Astrocyte (in vitro differentiated cells and primary cell): ENCODE measurements around the gene DNAH5. TPM values are rescaled to one million over a fixed set of nuclear protein-coding genes. Genes with fewer than 3 reads are reported as not detected.

Experiments used
- DNase-seq: peaks from one replicate; pipeline ENCODE4 v3.0.0-alpha.2; 2010; ENCODE audit warnings: low read depth
- FAIRE-seq: peaks from 2 replicates; lab custom pipeline; 2011; peaks lifted over from hg19 to GRCh38; lab: Jason Lieb, UNC
- H2AFZ ChIP-seq: 2 replicates; pipeline ENCODE4 v1.6.0; 2012; ENCODE audit warnings: low read depth, low read length, inconsistent platforms
- H3K27ac ChIP-seq: 2 replicates; pipeline ENCODE4 v1.5.1; 2011; ENCODE audit warnings: low read depth, low read length, inconsistent platforms
- H3K27me3 ChIP-seq: 2 replicates; pipeline ENCODE4 v1.6.0; 2011; ENCODE audit warnings: low read length, inconsistent platforms; ENCODE audit not compliant: insufficient read depth
- H3K36me3 ChIP-seq: 2 replicates; pipeline ENCODE4 v1.5.1; 2011; ENCODE audit warnings: low read length, inconsistent platforms; ENCODE audit not compliant: insufficient read depth
- H3K4me1 ChIP-seq: 2 replicates; pipeline ENCODE4 v1.5.1; 2011; ENCODE audit warnings: low read length, inconsistent platforms; ENCODE audit not compliant: insufficient read depth
- H3K4me2 ChIP-seq: 2 replicates; pipeline ENCODE4 v1.6.0; 2012; ENCODE audit warnings: low read length, inconsistent platforms
- H3K4me3 ChIP-seq: 2 replicates; pipeline ENCODE4 v1.5.1; 2011; ENCODE audit warnings: low read depth, mild to moderate bottlenecking, low read length, inconsistent platforms; ENCODE audit not compliant: insufficient read depth
- H3K79me2 ChIP-seq: 2 replicates; pipeline ENCODE4 v1.6.0; 2012; ENCODE audit warnings: mild to moderate bottlenecking, low read length, inconsistent platforms; ENCODE audit not compliant: insufficient read depth
- H3K9ac ChIP-seq: 2 replicates; pipeline ENCODE4 v1.6.0; 2012; ENCODE audit warnings: mild to moderate bottlenecking, low read length, inconsistent platforms
- H3K9me3 ChIP-seq: 2 replicates; pipeline ENCODE4 v1.5.1; 2012; ENCODE audit warnings: low read depth, mild to moderate bottlenecking, low read length, inconsistent platforms; ENCODE audit not compliant: insufficient read depth
- H4K20me1 ChIP-seq: 2 replicates; pipeline ENCODE4 v1.6.0; 2012; ENCODE audit warnings: low read length, inconsistent platforms; ENCODE audit not compliant: insufficient read depth
- H3K27ac Mint-ChIP-seq: one replicate; pipeline ENCODE4 v1.8.0; 2021; ENCODE audit warnings: mild to moderate bottlenecking, mixed read lengths; ENCODE audit not compliant: unreplicated experiment
- H3K27me3 Mint-ChIP-seq: one replicate; pipeline ENCODE4 v1.8.0; 2021; ENCODE audit warnings: low read depth, mixed read lengths; ENCODE audit not compliant: unreplicated experiment
- H3K36me3 Mint-ChIP-seq: one replicate; pipeline ENCODE4 v1.8.0; 2021; ENCODE audit warnings: low read depth, mixed read lengths; ENCODE audit not compliant: unreplicated experiment
- H3K4me1 Mint-ChIP-seq: one replicate; pipeline ENCODE4 v1.8.0; 2021; ENCODE audit warnings: low read depth, mixed read lengths; ENCODE audit not compliant: unreplicated experiment
- H3K4me3 Mint-ChIP-seq: one replicate; pipeline ENCODE4 v1.8.0; 2021; ENCODE audit warnings: mild to moderate bottlenecking, moderate library complexity, mixed read lengths; ENCODE audit not compliant: unreplicated experiment
- H3K9me3 Mint-ChIP-seq: one replicate; pipeline ENCODE4 v1.8.0; 2021; ENCODE audit warnings: mild to moderate bottlenecking, mixed read lengths; ENCODE audit not compliant: unreplicated experiment
- CTCF ChIP-seq: IDR thresholded peaks from 2 replicates; pipeline ENCODE4 v1.5.1; 2011; ENCODE audit warnings: low read depth, mild to moderate bottlenecking, inconsistent platforms, low read length, moderate library complexity; ENCODE audit not compliant: insufficient read depth
- EZH2 ChIP-seq: IDR thresholded peaks from 2 replicates; pipeline ENCODE4 v1.6.1; 2012; ENCODE audit warnings: mild to moderate bottlenecking, low read length, inconsistent platforms; ENCODE audit not compliant: insufficient read depth
- total RNA-seq: library from RNA; stranded (reverse); gene quantifications from 2 replicates; pipeline ENCODE4 v1.2.1, GENCODE V29; 2021

DNAH5 gene
- total RNA-seq, 1 donor from 2014 or later = 3.4 TPM

GRCh38 chr5:13934921-13935320, 9.6 kb downstream of the DNAH5 start:
- H3K4me3 ChIP-seq = no peak overlapping the region
- H3K27me3 Mint-ChIP-seq = no peaks in the 10 kb centered on the region
- peaks cover 2% of the 10 kb centered on the region for H3K36me3 Mint-ChIP-seq
- no peaks in the 10 kb centered on the region for H3K79me2 ChIP-seq
- DNase-seq (no peak), FAIRE-seq (no peak)
- H3K27ac Mint-ChIP-seq = no peak overlapping the region
- no peaks in the 10 kb centered on the region for H3K4me1 ChIP-seq
- peaks cover 3% of the 10 kb centered on the region for H3K9me3 Mint-ChIP-seq
- H3K4me2 ChIP-seq = no peak overlapping the region
- H3K4me3 Mint-ChIP-seq = no peak overlapping the region
- H3K27me3 ChIP-seq = peaks cover 3% of the 10 kb centered on the region
- H3K9me3 ChIP-seq = peaks cover 5% of the 10 kb centered on the region
- H2AFZ ChIP-seq = no peak overlapping the region
- TF ChIP-seq EZH2 (no peak), CTCF (no peak)
- no peak overlapping the region for H3K9ac ChIP-seq
- no peak overlapping the region for H3K27ac ChIP-seq
- no peaks in the 10 kb centered on the region for H4K20me1 ChIP-seq
- no peaks in the 10 kb centered on the region for H3K36me3 ChIP-seq
- H3K4me1 Mint-ChIP-seq = peaks cover 7% of the 10 kb centered on the region

GRCh38 chr5:13934125-13934524, 10.4 kb downstream of the DNAH5 start:
- DNase-seq (no peak), FAIRE-seq (no peak)
- Histone ChIP-seq H3K27me3 (peaks cover 3% of the 10 kb centered on the region), H3K9me3 (peaks cover 5% of the 10 kb centered on the region), H3K36me3 (no peaks in the 10 kb centered on the region), H2AFZ (no peak overlapping the region), H3K4me1 (no peaks in the 10 kb centered on the region), H3K9ac (no peak overlapping the region), H4K20me1 (no peaks in the 10 kb centered on the region), H3K4me2 (no peak overlapping the region), H3K27ac (no peak overlapping the region), H3K79me2 (no peaks in the 10 kb centered on the region), H3K4me3 (no peak overlapping the region)
- peaks cover 3% of the 10 kb centered on the region for H3K36me3 Mint-ChIP-seq
- H3K9me3 Mint-ChIP-seq = peaks cover 3% of the 10 kb centered on the region
- TF ChIP-seq EZH2 = no peak
- TF ChIP-seq CTCF = no peak
- H3K27me3 Mint-ChIP-seq = no peaks in the 10 kb centered on the region
- H3K4me3 Mint-ChIP-seq = no peak overlapping the region
- peaks cover 7% of the 10 kb centered on the region for H3K4me1 Mint-ChIP-seq
- H3K27ac Mint-ChIP-seq = no peak overlapping the region

- peaks cover 5% of the 10 kb centered on the region for H3K9me3 ChIP-seq
- peaks cover 3% of the 10 kb centered on the region for H3K9me3 Mint-ChIP-seq
- no peak for FAIRE-seq
These were observed 11.9 kb downstream of the DNAH5 start for GRCh38 chr5:13932561-13932960.

More at GRCh38 chr5:13932561-13932960, 11.9 kb downstream of the DNAH5 start:
- no peaks in the 10 kb centered on the region for H3K79me2 ChIP-seq
- H4K20me1 ChIP-seq = no peaks in the 10 kb centered on the region
- no peaks in the 10 kb centered on the region for H3K27me3 Mint-ChIP-seq
- H3K27ac Mint-ChIP-seq = no peak overlapping the region
- no peak for TF ChIP-seq EZH2
- no peak for TF ChIP-seq CTCF
- no peak overlapping the region for H3K4me2 ChIP-seq
- no peak overlapping the region for H2AFZ ChIP-seq
- H3K4me3 ChIP-seq = no peak overlapping the region
- peaks cover 3% of the 10 kb centered on the region for H3K27me3 ChIP-seq
- no peak overlapping the region for H3K9ac ChIP-seq
- peaks cover 3% of the 10 kb centered on the region for H3K36me3 Mint-ChIP-seq
- no peak for DNase-seq
- H3K36me3 ChIP-seq = no peaks in the 10 kb centered on the region
- H3K27ac ChIP-seq = no peak overlapping the region
- no peaks in the 10 kb centered on the region for H3K4me1 ChIP-seq
- peaks cover 7% of the 10 kb centered on the region for H3K4me1 Mint-ChIP-seq
- no peak overlapping the region for H3K4me3 Mint-ChIP-seq
